NCI-H748 (cell line): ENCODE results near the gene MCM3AP.
"Not testable (repeated sequence)": the region's sequence is repeated elsewhere in the genome, so short reads cannot be mapped to it uniquely, and the experiment has no call there.

ENCODE experiments used
- DNase-seq: peaks from one replicate; lab custom pipeline; 2025; ENCODE audit not compliant: unreplicated experiment; lab: John Stamatoyannopoulos, UW

Gene MCM3AP

GRCh38 chr21:46245213-46245915 is 40.0 kb downstream of the MCM3AP start:
- DNase-seq, result no peak

DNA sequence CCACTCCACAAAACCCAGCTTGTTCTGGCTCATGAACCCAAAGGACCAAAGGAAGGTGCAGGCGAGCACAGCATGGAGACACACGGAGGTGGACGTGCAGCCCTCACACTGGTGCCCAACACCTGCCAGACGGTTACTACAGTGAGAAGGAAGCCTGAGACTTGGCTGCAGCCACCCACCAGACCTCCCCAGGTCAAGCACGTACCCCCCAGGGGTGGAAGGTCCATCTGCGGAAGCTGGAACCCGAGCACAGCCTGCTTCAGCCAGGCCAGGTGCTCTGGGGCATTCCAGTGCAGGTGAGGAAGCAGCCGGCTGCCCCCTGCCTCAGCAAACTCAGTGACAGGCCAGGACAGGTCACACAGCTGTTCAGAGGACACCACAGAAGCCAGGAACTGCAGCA is 40.8 kb downstream of the MCM3AP start:
- no peak for DNase-seq

DNA sequence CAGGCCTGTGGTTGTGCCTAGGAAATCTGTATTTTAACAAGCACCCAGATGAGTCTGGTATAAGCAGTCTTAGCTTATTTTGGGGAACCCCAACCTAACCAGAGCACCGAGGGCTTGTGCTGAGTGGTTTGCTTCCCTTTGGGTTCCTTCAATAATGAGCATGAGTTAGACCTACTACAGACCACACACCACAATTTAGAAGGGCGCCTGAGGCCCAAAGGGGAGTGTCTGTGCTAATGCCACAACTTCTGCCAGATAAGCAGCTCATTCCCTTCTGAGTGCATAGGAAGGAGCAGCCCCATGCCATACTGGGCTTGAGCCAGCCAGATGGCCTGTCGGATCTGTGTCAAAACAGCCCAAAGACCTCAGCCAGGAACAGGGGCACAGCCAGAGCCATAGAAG is 41.5 kb downstream of the MCM3AP start:
- DNase-seq, result no peak

DNA sequence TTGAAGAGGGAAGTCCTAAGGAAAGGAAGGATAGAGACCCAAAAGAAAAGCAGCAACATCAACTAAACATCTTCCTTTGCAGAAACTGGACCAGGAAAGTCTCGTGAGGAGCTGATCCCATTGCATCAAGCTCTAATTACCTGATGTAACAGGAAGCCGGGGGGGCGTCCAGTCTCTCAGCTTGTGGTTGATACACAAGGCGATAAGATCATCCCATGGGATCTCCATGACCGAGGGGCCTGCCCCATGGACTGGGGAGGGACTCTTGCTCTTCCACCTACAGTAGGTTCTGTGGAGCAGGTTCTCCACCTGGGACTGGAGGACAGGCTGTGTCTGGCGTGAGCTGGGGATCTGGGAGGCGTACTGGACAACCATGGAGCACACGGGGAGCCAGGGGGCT is 42.1 kb downstream of the MCM3AP start:
- DNase-seq, result no peak

DNA sequence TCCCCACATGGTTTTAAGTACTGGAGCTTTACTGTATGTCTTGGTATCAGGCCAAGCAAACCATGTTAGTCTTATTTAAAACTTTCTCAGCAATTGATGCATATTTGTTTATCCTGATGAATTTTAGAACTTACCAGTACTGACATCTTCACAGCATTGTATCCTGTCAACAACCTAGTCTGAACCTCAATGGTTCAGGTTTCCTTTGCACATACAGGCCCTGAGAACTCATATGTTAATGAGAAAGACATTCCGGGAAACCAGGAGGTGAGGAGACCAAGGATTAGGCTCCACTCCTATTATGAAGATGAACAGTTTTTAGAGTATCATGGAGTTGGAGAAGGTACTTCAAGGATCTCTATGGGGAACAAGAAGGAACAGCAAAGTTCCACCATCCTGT is 43.8 kb downstream of the MCM3AP start:
- DNase-seq, result not testable (repeated sequence)

DNA sequence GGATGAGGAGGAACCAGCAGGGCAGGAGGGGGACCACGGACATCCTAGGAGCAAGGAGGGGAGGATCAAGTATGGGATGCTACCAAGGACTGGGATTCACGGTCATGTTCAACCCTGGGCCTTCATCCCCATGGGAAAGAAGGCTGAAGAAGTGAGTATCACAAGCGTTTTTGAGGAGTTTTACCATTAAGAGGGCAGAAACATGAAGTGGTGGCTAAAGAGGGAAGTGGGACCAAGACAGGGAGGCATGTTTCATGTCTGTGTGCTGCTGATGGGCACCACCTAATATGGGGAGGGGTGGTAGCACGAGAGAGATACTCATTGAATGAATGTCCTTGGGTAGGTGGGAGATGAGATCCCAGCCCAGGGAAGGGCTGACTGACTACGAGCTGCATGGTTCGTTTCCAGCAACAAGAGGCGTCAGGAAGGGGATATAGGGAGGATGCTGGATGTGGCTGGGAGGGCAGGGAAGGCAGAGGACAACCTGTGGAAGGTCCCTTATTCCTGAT is 45.5 kb downstream of the MCM3AP start:
- DNase-seq, result no peak

GRCh38 chr21:46237474-46237873 is 47.9 kb downstream of the MCM3AP start:
- DNase-seq, result no peak

DNA sequence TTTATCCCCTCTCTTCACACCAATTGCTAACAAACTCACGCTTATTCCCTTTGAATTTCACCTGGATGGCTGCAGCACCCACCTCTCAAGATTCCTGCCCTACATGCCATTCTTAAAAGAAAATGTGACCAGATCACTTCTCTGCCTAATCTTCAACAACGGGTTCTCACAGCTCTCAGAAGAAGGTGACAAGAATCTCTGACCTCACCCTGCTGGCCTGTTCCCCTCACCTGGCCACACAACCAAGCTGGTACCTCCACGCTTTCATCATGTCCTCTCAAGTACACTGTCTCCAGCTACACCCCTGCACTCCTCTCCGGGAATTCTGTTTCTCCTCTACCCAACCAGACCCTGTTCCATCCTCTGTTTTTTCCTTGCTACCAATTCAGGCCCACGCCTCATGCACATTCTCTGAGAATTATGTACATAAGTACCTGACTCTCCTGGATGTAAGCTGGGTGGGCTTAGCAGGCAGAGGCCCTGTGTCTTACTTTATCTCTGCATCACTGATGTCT is 50.9 kb downstream of the MCM3AP start:
- no peak for DNase-seq

GRCh38 chr21:46229923-46230260 is 55.5 kb downstream of the MCM3AP start:
- peak; percentile 17 for DNase-seq

DNA sequence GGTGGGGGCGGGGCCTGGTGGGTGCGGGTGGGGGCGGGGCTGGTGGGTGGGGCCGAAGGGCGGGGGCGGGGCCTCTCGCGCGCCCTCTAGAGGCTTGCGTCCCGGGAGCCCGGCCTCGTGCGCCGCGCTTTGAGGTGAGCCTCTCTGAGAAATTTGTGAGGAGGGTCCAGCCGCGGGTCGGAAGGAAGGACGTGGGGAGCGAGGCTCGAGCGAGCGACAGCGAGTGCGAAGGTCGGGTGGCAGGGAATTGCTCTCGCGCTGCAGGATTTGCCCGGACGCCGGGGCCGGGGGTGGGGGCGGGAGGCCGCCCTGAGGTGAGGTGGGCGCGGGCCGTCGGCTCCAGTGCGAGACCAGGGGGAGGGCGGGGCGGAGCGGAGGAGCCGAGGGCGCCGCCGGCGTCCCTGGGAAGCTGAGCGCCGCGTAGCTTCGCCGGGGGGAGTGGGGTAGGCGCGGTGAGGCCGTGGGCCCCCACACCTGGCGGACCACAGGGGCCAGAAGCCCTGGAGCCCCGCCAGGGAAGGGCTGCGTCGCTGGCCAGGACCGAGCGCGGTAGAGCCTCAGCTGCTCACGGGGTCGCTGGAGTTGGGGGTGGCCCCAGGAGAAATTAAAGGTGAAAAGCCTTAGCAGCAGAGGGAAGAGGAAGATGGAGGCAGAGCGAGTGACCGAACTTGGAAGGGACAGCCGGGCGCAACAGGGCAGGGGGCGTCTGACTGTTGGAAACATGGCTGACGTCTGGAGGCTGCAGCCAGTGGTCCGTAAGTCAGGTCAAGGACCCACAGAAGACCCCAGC is 56.1 kb downstream of the MCM3AP start:
- DNase-seq, result peak; percentile 81

GRCh38 chr21:46228345-46229051 is 56.9 kb downstream of the MCM3AP start, which contains the start of gene LSS:
Gene LSS (minus strand): TSS chr21:46228774. CDS start chr21:46228745, 29 bp downstream.
- DNase-seq, result peak; percentile 96

DNA sequence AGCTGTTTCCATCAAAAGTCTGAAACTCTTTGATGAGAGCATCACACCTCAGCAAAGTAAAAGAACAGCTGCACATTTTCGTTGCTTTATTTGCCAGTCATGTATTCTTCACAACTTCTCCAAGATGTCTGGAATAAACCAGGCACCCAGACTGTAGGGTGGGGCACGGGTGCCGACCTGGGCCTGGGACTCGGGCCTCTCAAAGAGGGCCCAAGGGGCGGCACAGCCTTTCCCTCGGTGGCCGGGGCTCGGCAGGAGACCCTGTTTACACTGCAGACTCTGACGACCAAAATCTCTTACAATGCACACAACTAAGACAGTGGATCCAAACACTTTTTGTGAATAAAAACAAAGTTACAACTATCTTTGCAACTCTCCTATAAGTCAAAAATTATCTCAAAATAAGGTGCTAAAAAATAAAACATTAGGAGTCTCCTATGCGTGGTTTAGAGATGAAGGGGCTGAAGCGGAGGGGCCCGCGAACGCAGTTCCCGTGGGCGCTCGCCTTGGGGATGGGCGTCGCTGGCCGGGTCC is 57.5 kb downstream of the MCM3AP start:
- DNase-seq, result peak; percentile 10

GRCh38 chr21:46226920-46227599 is 58.4 kb downstream of the MCM3AP start:
- DNase-seq, result peak; percentile 4

- DNase-seq, result no peak
Observed at GRCh38 chr21:46226146-46226545, 59.3 kb downstream of the MCM3AP start.

GRCh38 chr21:46223661-46224060 is 61.8 kb downstream of the MCM3AP start:
- DNase-seq, result not testable (repeated sequence)

GRCh38 chr21:46223217-46223616 is 62.2 kb downstream of the MCM3AP start:
- no peak for DNase-seq

- no peak for DNase-seq
Observed at GRCh38 chr21:46222436-46223116, 62.8 kb downstream of the MCM3AP start.

- DNase-seq, result no peak
Observed at GRCh38 chr21:46221664-46222435, 63.6 kb downstream of the MCM3AP start.

GRCh38 chr21:46220847-46221246 is 64.6 kb downstream of the MCM3AP start:
- no peak for DNase-seq
